LNCaP clone FGC (cell line): ENCODE measurements around the gene SPRN.

Source experiments
- DNase-seq: peaks from one replicate; pipeline ENCODE4 v3.0.0-alpha.2; 2011; ENCODE audit warnings: low read depth
- H3K4me3 ChIP-seq: 2 replicates; pipeline ENCODE4 v1.5.1; 2011; ENCODE audit warnings: mild to moderate bottlenecking, low read depth, low read length, control low read depth
- TF ChIP-seq, protein P1 (sequence below): IDR thresholded peaks from 2 replicates; pipeline ENCODE4 v1.5.1; 2012; ENCODE audit warnings: mild to moderate bottlenecking; ENCODE audit not compliant: control insufficient read depth, insufficient read depth; ENCODE audit errors: extremely low read depth

The SPRN gene

DNA sequence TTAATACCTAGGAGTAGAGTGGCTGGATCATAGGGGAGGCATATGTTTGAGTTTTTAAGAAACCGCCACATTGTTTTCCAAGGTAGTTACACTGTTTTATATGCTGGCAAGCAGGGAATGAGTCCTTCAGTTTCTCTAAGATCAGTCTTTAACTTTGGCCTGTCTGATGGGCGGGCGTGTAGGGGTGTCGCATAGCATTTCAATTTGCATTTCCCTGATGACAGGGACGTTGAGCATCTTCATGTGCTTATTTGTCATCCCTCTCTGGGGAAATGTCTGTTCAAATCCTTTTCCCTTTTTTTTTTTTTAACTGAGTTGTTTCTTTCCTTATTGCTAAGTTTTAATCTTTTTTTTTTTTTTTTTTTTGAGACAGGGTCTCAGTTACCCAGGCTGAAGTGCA lies 20.6 kb downstream of the SPRN start:
- TF ChIP-seq, protein P1, sequence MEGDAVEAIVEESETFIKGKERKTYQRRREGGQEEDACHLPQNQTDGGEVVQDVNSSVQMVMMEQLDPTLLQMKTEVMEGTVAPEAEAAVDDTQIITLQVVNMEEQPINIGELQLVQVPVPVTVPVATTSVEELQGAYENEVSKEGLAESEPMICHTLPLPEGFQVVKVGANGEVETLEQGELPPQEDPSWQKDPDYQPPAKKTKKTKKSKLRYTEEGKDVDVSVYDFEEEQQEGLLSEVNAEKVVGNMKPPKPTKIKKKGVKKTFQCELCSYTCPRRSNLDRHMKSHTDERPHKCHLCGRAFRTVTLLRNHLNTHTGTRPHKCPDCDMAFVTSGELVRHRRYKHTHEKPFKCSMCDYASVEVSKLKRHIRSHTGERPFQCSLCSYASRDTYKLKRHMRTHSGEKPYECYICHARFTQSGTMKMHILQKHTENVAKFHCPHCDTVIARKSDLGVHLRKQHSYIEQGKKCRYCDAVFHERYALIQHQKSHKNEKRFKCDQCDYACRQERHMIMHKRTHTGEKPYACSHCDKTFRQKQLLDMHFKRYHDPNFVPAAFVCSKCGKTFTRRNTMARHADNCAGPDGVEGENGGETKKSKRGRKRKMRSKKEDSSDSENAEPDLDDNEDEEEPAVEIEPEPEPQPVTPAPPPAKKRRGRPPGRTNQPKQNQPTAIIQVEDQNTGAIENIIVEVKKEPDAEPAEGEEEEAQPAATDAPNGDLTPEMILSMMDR, result no peak
- DNase-seq, result no peak
- no peak overlapping the region for H3K4me3 ChIP-seq

DNA sequence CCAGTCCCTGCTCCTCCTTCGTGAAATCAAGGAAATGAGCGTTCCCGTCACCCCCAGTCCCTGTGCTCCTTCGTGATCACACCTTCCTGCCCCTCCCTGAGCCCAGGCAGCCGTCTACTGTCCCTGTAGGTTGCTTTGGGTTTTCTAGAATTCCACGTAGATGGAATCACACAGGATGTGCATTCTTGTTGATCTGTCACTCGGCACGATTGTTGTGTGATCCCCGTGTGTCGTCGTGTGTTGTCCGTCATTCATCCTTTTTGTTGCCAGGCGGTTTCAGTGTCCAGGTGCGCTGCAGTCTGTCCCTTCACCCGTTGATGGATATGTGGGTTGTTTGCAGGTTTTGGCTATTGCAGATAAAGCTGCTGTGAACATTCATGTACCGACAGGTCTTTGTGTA lies 21.1 kb downstream of the SPRN start:
- TF ChIP-seq, protein P1, result no peak
- no peak overlapping the region for H3K4me3 ChIP-seq
- no peak for DNase-seq

DNA sequence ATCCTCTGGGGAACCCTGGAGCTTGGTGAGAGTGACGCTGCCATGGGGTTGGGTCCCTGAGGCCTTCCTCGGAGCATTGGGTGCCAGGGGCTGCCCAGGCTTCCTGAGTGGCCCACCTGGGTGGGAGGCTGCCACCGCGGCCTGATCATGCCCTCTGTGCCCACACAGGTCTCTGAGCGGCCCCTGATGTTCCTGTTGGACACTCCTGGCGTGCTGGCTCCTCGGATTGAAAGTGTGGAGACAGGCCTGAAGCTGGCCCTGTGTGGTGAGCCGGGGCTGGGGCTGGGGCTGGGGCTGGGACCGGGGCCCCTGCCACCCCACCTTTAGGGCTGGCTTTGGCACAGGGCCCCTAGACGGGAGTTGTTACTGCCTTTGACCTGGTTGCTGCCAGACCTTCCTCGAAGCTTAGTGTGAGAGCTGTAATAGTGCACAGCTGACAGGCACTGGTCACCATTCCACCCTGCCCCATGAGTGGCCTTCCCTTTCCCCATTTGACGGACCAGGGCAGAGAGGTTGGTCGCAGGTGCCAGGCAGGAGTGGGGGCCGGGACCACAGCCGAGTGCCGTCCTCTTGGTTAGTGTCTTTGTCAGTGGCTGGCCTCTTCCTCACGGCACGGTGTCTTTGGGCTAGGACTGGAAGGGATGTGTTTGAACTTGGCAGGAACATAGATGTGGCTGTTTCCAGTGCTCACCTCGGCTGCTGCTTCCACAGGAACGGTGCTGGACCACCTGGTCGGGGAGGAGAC lies 22.3 kb downstream of the SPRN start:
- no peak overlapping the region for H3K4me3 ChIP-seq
- no peak for DNase-seq
- TF ChIP-seq, protein P1, result no peak

DNA sequence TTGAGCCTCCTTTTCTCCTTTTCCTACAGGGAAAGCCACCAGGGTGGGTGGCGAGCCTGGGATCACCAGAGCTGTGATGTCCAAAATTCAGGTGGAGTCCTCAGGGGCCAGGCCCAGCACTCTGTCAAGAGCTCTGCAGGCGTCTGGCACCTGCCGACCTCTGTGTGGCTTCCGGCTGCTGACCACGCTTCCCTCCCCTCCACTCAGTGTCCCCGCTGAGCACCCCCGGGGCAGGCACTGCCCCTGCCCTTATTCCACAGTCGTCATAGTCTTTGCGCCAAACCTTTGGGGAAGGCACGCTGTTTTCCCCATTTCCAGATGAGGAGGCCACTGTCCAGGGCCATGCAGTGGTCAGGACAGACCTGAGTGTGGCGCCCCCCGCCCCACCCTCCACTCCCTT lies 22.9 kb downstream of the SPRN start:
- no peak for DNase-seq
- TF ChIP-seq, protein P1, result no peak
- no peak overlapping the region for H3K4me3 ChIP-seq

DNA sequence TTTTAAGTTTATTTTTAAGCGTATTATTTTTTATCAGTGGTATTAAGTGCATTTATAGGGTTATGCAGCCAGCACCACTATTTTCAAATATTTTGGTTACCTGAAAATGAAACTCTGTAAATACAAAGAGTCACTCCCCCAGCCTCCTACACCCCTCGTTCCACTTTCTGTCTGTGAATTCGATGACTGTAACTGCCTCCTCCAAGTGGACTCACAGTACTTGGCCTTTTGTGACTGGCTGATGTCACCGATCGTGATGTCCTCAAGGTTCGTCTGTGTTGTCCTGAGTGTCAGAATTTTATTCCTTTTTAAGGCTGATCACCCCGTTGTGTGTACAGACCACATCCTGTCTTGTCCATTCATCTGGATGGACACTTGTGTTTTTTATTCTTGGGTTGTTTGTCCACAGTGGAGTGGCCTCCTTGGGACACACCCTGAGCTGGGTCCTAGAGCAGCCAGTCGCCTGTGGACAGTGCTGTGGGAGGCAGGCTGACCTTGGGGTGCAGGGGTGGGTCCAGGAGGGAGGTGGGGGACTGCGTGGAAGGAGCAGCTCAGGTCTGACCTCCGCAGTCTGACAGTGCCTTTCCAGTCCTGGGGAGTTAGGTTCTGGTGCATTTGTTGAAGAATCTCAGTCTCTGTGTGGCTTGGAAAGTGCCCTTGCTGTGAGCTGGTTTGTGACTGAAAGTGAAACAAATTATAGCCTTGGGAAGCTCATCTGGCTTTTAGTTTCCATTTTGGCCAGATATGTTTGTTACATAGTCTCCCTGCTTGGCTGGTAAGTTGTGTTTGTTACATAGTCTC lies 23.6 kb downstream of the SPRN start:
- DNase-seq, result no peak
- H3K4me3 ChIP-seq, result no peak overlapping the region
- TF ChIP-seq, protein P1, result no peak

DNA sequence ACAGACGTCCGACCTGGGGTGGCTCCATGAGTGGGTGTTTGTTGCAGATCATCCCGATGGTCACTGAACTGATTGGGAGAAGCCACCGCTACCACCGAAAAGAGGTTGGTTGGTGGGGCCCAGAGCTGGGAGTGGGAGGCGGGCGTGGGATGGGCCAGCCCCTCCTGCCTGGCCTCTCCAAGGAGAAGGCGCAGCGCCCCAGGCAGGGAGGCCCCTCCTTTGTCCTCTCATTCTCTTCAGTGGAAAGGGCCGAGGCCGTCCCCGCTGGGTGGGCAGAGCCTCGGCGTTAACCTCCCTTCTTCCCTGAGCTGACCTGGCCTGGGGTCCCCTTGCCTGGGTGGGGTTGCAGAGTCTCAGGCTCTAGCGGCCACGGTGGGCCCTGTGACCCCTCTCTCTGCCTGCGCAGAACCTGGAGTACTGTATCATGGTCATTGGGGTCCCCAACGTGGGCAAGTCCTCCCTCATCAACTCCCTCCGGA lies 25.3 kb downstream of the SPRN start:
- TF ChIP-seq, protein P1, result no peak
- DNase-seq, result no peak
- no peak overlapping the region for H3K4me3 ChIP-seq
